GM10248 (cell line): ENCODE results near the gene CAPN10.
A peak's percentile ranks its signal among the peaks of the same experiment; 100 is the strongest.

Source experiments
- CTCF ChIA-PET: fragments of 300-600 bp; sonication (Branson Sonifier 250); formaldehyde crosslinking; extraction: SDS; loops from one replicate; lab custom pipeline; 2021; ENCODE audit warnings: antibody characterized with exemption; lab: Yijun Ruan, JAX
- POLR2A ChIA-PET: fragments of 350-650 bp; sonication (Branson Sonifier 250); formaldehyde crosslinking; extraction: SDS; loops from one replicate; lab custom pipeline; 2020; ENCODE audit warnings: antibody characterized with exemption; lab: Yijun Ruan, JAX
- DNase-seq: peaks from one replicate; pipeline ENCODE4 v3.0.0; 2012; ENCODE audit errors: extremely low spot score
- TF ChIP-seq, protein P1 (sequence below): IDR thresholded peaks from 2 replicates; pipeline ENCODE4 v1.5.1; 2012; ENCODE audit warnings: mild to moderate bottlenecking, low read depth; ENCODE audit errors: extremely low read depth, missing control alignments, control extremely low read depth

CAPN10 gene

DNA sequence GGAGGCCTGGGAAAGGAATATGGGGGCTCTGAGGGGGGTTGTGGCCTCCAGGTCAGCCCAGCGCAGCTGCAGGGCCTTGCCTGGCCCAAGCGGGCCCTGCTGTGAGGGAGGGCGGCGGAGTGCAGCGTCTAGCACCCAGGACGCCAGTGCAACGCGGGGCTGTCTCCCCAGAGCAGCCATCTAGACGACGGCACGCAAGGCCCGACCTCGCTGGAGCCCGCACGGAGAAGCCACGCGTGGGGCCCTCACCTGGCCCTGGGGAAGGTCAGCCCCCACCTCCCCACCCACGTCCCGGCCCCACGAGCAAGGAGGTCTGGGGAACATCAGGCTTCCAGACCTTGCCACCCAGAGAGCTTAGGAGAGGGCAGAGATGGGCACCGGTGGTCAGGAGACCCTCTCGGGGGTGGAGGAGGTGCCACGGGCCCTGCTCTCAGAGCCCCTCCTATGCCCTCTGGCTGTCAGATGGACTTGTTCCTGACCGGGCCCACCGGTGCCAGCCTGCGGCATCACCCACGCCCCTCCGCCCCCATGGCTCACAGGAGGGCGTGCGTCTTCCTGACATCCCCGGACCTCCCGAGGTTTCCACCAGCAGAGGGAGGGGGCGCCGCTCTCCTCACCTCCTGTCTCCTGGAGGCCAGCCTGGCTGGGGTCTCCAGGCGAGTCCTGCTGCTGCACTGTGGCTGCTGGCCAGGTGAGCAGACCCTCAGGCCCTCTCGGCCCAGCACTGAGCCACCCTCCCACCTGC lies 55.7 kb downstream of the CAPN10 start:
- TF ChIP-seq, protein P1, sequence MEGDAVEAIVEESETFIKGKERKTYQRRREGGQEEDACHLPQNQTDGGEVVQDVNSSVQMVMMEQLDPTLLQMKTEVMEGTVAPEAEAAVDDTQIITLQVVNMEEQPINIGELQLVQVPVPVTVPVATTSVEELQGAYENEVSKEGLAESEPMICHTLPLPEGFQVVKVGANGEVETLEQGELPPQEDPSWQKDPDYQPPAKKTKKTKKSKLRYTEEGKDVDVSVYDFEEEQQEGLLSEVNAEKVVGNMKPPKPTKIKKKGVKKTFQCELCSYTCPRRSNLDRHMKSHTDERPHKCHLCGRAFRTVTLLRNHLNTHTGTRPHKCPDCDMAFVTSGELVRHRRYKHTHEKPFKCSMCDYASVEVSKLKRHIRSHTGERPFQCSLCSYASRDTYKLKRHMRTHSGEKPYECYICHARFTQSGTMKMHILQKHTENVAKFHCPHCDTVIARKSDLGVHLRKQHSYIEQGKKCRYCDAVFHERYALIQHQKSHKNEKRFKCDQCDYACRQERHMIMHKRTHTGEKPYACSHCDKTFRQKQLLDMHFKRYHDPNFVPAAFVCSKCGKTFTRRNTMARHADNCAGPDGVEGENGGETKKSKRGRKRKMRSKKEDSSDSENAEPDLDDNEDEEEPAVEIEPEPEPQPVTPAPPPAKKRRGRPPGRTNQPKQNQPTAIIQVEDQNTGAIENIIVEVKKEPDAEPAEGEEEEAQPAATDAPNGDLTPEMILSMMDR: no peak
- POLR2A ChIA-PET: no interaction called here
- CTCF ChIA-PET: no interaction called here

DNA sequence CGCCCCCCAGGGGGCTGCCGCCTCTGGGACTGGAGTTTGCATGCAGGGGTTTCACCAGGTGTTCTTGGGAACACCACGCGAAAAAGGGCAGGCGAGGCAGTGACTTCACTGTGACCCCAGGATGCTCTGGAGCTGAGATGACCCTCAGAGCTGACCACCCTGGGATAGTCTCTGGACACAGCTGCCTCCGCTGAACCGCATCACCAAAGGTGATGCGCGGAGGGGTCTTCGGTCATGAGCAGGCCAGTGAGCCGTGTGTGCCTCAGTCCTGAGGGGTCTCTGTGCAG lies 56.2 kb downstream of the CAPN10 start:
- TF ChIP-seq, protein P1: no peak
- ChIA-PET CTCF (no interaction called here), POLR2A (no interaction called here)
- DNase-seq: peak; percentile 13

More for the DNA sequence above, 55.7 kb downstream of the CAPN10 start:
- no peak for DNase-seq

DNA sequence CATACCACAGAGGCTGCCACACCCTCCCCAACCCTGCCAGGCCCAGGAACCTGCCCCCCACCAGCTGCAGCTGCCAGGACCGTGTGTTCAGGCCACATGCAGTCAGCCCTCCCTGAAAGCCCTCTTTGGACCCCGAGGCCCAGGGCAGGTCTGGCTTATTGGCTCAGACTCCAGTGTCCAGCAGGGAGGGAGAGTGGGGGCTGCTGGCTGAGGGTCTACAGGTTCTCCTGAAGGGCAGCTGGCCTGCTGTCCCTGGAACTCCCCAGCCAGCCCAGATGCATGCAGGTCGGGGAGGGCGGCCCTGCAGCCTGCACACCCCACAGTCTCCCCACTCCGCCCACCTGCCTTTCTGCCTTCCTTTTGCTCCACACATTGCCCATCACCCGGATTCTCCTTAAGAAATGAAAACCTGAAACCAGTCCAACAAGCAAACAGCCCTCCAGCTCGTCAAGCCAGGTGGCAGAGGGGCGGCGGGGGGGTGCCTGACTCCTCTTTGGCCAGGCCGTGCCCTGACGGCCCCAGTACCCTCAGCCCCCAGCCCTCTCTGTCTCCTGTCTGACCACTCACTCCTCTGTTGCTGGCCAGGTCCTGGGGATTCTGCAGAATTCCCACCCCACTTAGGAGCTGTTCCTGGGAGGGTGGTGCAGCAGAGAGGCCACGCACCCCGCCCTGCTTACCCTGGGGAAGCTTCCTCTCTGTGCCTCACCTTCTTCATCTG lies 56.7 kb downstream of the CAPN10 start:
- TF ChIP-seq, protein P1: no peak
- CTCF ChIA-PET: no interaction called here
- no peak for DNase-seq
- POLR2A ChIA-PET: no interaction called here

DNA sequence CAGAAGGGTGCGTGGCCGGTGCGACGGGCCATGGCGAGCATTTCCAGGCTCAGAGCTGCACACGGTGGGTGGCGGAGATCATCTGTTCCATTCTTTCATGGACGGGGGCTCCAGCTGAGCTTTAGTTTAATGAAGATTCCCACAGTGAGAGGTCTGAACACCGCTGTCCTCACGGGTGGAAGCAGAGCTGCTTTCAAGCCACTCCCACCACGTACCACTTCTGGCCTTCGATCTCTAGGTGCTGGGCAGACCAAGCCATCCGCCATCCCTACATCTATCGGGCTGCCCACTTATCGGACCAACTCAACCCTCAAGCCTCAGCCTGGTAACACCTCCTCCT lies 57.2 kb downstream of the CAPN10 start:
- TF ChIP-seq, protein P1: no peak
- ChIA-PET CTCF (no interaction called here), POLR2A (no interaction called here)
- no peak for DNase-seq

DNA sequence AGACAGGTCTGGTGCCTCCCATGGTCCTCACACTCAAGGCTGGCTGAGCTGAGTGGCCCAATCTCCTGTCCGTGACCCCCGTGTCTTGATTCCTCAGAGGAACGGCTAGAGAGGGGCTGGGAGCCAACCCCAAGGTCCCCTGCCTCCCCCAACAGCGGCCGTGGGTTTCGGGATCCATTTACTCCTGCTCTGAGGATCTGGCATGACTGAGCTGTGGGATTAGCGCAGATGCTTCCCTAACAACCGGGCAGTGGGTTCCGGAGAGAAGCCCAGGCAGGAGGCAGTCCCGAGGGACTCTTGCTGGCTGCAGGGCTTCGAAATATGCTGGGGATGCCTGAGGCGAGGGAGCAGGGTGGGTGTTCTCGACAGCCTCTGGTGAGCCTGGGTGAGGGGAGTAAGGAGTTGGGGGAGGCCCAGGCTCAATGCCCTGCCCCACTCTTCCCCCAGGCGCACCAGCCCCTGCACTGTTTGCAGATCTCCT lies 57.7 kb downstream of the CAPN10 start:
- DNase-seq: peak; percentile 6
- ChIA-PET CTCF (no interaction called here), POLR2A (no interaction called here)
- TF ChIP-seq, protein P1: no peak

DNA sequence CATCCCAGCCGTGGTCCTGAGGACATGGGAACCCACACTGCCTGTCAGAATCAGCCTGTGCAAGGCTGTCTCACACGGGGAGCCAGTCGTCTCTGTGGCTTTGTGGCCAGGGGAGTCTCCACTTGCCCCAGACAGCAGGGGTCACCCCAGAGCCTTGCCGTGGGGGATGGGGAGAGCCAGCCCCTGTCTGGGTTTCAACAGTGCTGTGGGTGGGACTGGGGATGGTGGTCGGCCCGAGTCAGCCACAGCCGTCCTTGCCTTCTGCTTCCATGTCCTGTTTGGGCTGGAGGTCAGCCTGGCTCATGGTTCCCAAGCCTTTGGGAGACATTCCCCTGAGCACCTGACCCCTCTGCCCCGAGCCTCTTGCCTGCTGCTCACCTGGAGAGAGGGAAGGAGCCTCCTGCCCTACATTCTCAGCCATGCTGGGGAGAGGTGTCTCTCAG lies 58.3 kb downstream of the CAPN10 start:
- ChIA-PET POLR2A (no interaction called here), CTCF (no interaction called here)
- TF ChIP-seq, protein P1: no peak
- DNase-seq: peak; percentile 15
